GM12878 (cell line): ENCODE results near the gene SCLT1. TPM values are rescaled to one million over a fixed set of nuclear protein-coding genes. Genes with fewer than 3 reads are reported as not detected.
A peak's percentile ranks its signal among the peaks of the same experiment; 100 is the strongest.

Experiments
- ATAC-seq: fragments of 200-7000 bp; cut with Tn5 transposase; 3 replicates; pipeline ENCODE4 v1.9.1; 2020; ENCODE audit warnings: mild to moderate bottlenecking, moderate library complexity
- BruUV-seq: library from RNA; stranded (reverse); fragments of 400-500 nt; replicated peaks from 2 replicates; lab custom pipeline; 2021; lab: Mats Ljungman, UMichigan
- CTCF ChIA-PET: fragments of 300-600 bp; sonication (Branson Sonifier 250); formaldehyde crosslinking; extraction: SDS; loops from one replicate; lab custom pipeline; 2021; ENCODE audit warnings: inconsistent platforms; lab: Yijun Ruan, JAX
- POLR2A ChIA-PET: fragments of 350-600 bp; formaldehyde crosslinking; extraction: SDS; loops from one replicate; lab custom pipeline; 2021; ENCODE audit warnings: inconsistent platforms; lab: Charles Lee
- RAD21 ChIA-PET: fragments of 300-600 bp; sonication (Branson Sonifier 250); formaldehyde crosslinking; loops from one replicate; lab custom pipeline; 2023; ENCODE audit warnings: antibody characterized with exemption; ENCODE audit not compliant: unreplicated experiment; lab: Charles Lee
- SMC1A ChIA-PET: fragments of 300-600 bp; sonication (Branson Sonifier 250); formaldehyde crosslinking; loops from one replicate; lab custom pipeline; 2023; ENCODE audit not compliant: unreplicated experiment, uncharacterized antibody; lab: Charles Lee
- DNase-seq: peaks from one replicate; pipeline ENCODE4 v3.0.0-alpha.2; 2011; ENCODE audit warnings: low read depth, low spot score
- FAIRE-seq: peaks from 3 replicates; lab custom pipeline; 2011; peaks lifted over from hg19 to GRCh38; lab: Jason Lieb, UNC
- H2AFZ ChIP-seq: 2 replicates; pipeline ENCODE4 v1.6.0; 2011; ENCODE audit warnings: low read depth, low read length, control low read depth; ENCODE audit not compliant: control insufficient read depth
- H3K27ac ChIP-seq: 2 replicates; pipeline ENCODE4 v1.5.1; 2011; ENCODE audit warnings: control low read depth; ENCODE audit not compliant: control insufficient read depth, insufficient read depth
- H3K27me3 ChIP-seq, 2 experiments: replicated peaks in 1 of 2; 2 replicates each; pipeline versions ENCODE4 v1.6.0 to v1.6.1; 2011; ENCODE audit warnings: low read length in 1 of 2; ENCODE audit not compliant: control insufficient read depth in 2 of 2, insufficient read depth in 2 of 2
- H3K36me3 ChIP-seq, 2 experiments: 2 replicates each; pipeline ENCODE4 v1.5.1; 2011; ENCODE audit warnings: low read length in 1 of 2; ENCODE audit not compliant: control insufficient read depth in 2 of 2, insufficient read depth in 2 of 2
- H3K4me1 ChIP-seq: 2 replicates; pipeline ENCODE4 v1.6.1; 2011; ENCODE audit warnings: mild to moderate bottlenecking, low read length, moderate library complexity, mixed read lengths; ENCODE audit not compliant: control insufficient read depth, insufficient read depth
- H3K4me2 ChIP-seq: 2 replicates; pipeline ENCODE4 v1.6.0; 2011; ENCODE audit warnings: control low read depth; ENCODE audit not compliant: control insufficient read depth, insufficient read depth
- H3K4me3 ChIP-seq: fragments of 200-600 bp; sonication (generic); 2 replicates; pipeline ENCODE4 v1.5.1; 2016
- H3K79me2 ChIP-seq: 2 replicates; pipeline ENCODE4 v1.6.0; 2011; ENCODE audit warnings: low read length; ENCODE audit not compliant: control insufficient read depth, insufficient read depth
- H3K9ac ChIP-seq: 2 replicates; pipeline ENCODE4 v1.8.0; 2011; ENCODE audit warnings: low read length, control low read depth, mixed read lengths; ENCODE audit not compliant: control insufficient read depth, insufficient read depth
- H3K9me3 ChIP-seq: replicated peaks from 3 replicates; pipeline ENCODE4 v1.5.1; 2011; ENCODE audit warnings: mild to moderate bottlenecking, low read length; ENCODE audit not compliant: control insufficient read depth, insufficient read depth
- H4K20me1 ChIP-seq: 2 replicates; pipeline ENCODE4 v1.6.0; 2011; ENCODE audit not compliant: control insufficient read depth, insufficient read depth
- CBFB ChIP-seq: IDR thresholded peaks from 2 replicates; pipeline ENCODE4 v1.6.1; 2016; ENCODE audit warnings: antibody characterized with exemption, low read depth
- NFXL1 ChIP-seq: fragments of 450-650 bp; IDR thresholded peaks from 2 replicates; pipeline ENCODE4 v1.6.1; 2017; ENCODE audit warnings: antibody characterized with exemption, mild to moderate bottlenecking, borderline replicate concordance
- NR2F1 ChIP-seq: fragments of 450-650 bp; conservative IDR thresholded peaks from 2 replicates; pipeline ENCODE4 v1.6.1; 2017; ENCODE audit warnings: mild to moderate bottlenecking
- RAD21 ChIP-seq: IDR thresholded peaks from 2 replicates; pipeline ENCODE4 v1.6.1; 2011; ENCODE audit warnings: mild to moderate bottlenecking, low read depth, low read length, moderate library complexity; ENCODE audit not compliant: insufficient read depth
- WGBS: methylation state at CpG from one replicate; pipeline ENCODE4 v1.1.6; 2016; ENCODE audit warnings: low lambda C conversion rate; ENCODE audit not compliant: insufficient replicate concordance, insufficient coverage; ENCODE audit errors: missing lambda C conversion rate; 5-methylcytosine and 5-hydroxymethylcytosine counted together
- in situ Hi-C: fragments of 300-500 bp; cut with MboI; formaldehyde crosslinking; loops from 9 replicates; pipeline ENCODE4 v1.14.3; 2018; ENCODE audit warnings: mixed read lengths
- intact Hi-C: fragments of 100-400 bp; cut with micrococcal nuclease; formaldehyde crosslinking; loops from one replicate; pipeline ENCODE4 v1.14.2; 2022; ENCODE audit not compliant: unreplicated experiment
- polyA plus RNA-seq, 11 experiments: library from polyadenylated mRNA; depleted of rRNA in 4 of 11; unstranded in 6 of 11; stranded (reverse) in 5 of 11; fragments of >200 nt; fragmentation: Nextera tagmentation in 4 of 11; fragmentation: Illumina TruSeq in 1 of 11; extraction: Ambion mirVana in 4 of 11; extraction: Trizol in 1 of 11; gene quantifications; 1 replicate in 1 of 11; 2 replicates in 10 of 11; pipeline versions ENCODE4 v1.2.1 to v1.2.3, GENCODE V29; 2011 to 2016; ENCODE audit warnings: inconsistent platforms in 2 of 11, missing spikeins in 2 of 11, low read depth in 1 of 11
- total RNA-seq, 4 experiments: library from RNA; depleted of rRNA in 3 of 4; stranded (reverse); fragments of >200 nt in 3 of 4; fragmentation: Illumina TruSeq in 1 of 4; extraction: Trizol in 1 of 4; gene quantifications; 2 replicates each; pipeline versions ENCODE4 v1.2.1 to v1.2.3, GENCODE V29; 2013 to 2021
- TF ChIP-seq, protein P1 (sequence below), 3 experiments: IDR thresholded peaks in 2 of 3; conservative IDR thresholded peaks in 1 of 3; 2 replicates each; pipeline ENCODE4 v1.5.1; 2011; ENCODE audit warnings: low read depth in 3 of 3, low read length in 3 of 3, mild to moderate bottlenecking in 3 of 3, control low read depth in 2 of 3, moderate library complexity in 2 of 3, inconsistent platforms in 1 of 3, mixed read lengths in 1 of 3; ENCODE audit not compliant: control insufficient read depth in 2 of 3, insufficient read depth in 1 of 3; ENCODE audit errors: extremely low read depth in 1 of 3

SCLT1 gene
- total and polyA plus RNA-seq, 10 of the 15 experiments (the other 5 are each of a cell fraction or from before 2014, with no cell fraction given) = 7.8 to 31.4 (median 19.6) TPM

DNA sequence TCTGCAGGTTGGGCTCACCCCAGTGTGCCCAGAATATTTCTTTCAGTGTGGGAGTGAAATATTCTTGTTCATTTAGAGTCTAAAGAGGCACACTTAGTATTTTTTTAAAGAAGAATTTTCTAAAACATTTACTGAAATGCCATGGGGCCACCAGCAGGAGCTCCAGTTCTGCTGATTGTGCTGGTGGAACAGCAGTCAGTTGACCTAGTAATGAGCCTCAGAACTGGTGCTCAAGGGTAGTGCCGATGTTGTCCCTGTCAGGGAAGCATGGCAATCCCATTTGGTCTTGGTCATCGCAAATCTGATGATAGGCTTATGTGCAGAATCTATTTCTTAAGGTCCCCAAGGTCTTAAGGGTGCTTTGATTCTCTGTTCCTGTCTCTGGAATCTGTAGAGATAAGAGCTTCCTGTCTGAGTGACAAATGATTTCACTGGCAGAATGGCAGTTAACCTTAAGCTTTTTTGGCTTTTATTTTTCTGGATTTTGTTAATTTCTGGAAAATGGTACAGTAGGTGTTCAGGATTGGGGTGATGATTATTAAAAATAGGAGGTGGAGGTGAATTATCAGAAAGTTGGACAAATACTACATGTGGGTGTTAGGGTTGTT, 252.5 kb downstream of the SCLT1 start:
- peak; percentile 27 for FAIRE-seq
- H3K27me3 ChIP-seq = no peaks in the 10 kb centered on the region
- no peak overlapping the region for H3K4me2 ChIP-seq
- no peaks in the 10 kb centered on the region for H3K9me3 ChIP-seq
- no peak overlapping the region for H3K4me3 ChIP-seq
- ChIA-PET RAD21 (interaction anchor here (1.0 to 1.7 kb wide), 2 partner anchors 9 to 22 kb away, joined by 4 read pairs; no protein-coding TSS in a partner anchor), POLR2A (interaction anchor here (0.6 to 1.0 kb wide), 2 partner anchors 14 to 247 kb away, joined by 3 to 5 read pairs; no protein-coding TSS in a partner anchor), CTCF (interaction anchor here (1.1 to 2.9 kb wide), 5 partner anchors 9 to 22 kb away, joined by 3 to 7 read pairs (median 4); no protein-coding TSS in a partner anchor), SMC1A (interaction anchor here (1.6 to 5.5 kb wide), 5 partner anchors 9 to 27 kb away, joined by 6 to 45 read pairs (median 8); no protein-coding TSS in a partner anchor)
- in situ Hi-C loops = no loop called here
- peaks cover 13 to 41% of the 10 kb centered on the region in 2 experiments for H3K36me3 ChIP-seq
- H3K79me2 ChIP-seq = peaks cover 48% of the 10 kb centered on the region
- intact Hi-C loops = no loop called here
- no peak overlapping the region for H3K27ac ChIP-seq
- no peak for DNase-seq
- TF ChIP-seq RAD21 (peak; percentile 34; the same call in 1 of the 2 replicates), NR2F1 (no peak), NFXL1 (no peak), CBFB (no peak)
- TF ChIP-seq, protein P1, sequence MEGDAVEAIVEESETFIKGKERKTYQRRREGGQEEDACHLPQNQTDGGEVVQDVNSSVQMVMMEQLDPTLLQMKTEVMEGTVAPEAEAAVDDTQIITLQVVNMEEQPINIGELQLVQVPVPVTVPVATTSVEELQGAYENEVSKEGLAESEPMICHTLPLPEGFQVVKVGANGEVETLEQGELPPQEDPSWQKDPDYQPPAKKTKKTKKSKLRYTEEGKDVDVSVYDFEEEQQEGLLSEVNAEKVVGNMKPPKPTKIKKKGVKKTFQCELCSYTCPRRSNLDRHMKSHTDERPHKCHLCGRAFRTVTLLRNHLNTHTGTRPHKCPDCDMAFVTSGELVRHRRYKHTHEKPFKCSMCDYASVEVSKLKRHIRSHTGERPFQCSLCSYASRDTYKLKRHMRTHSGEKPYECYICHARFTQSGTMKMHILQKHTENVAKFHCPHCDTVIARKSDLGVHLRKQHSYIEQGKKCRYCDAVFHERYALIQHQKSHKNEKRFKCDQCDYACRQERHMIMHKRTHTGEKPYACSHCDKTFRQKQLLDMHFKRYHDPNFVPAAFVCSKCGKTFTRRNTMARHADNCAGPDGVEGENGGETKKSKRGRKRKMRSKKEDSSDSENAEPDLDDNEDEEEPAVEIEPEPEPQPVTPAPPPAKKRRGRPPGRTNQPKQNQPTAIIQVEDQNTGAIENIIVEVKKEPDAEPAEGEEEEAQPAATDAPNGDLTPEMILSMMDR (IDR thresholded peaks at IDR 0.05 in 2 of 3, conservative IDR thresholded peaks at IDR 0.05 in 1 of 3; ENCODE audit: control insufficient read depth in 2 of 3, extremely low read depth in 1 of 3, insufficient read depth in 1 of 3, low read depth in 3 of 3, low read length in 3 of 3) = peak in 1 of 3 experiments; percentile 13; a peak in 1 of 6 replicates
- no peaks in the 10 kb centered on the region for H4K20me1 ChIP-seq
- ATAC-seq = no peak
- H3K9ac ChIP-seq = no peak overlapping the region
- H3K4me1 ChIP-seq = no peaks in the 10 kb centered on the region
- no TSS peak for BruUV-seq
- no peak overlapping the region for H2AFZ ChIP-seq
- 100% methylated on average over 2 of the region's 2 CpGs for WGBS
